ES-I3 (cell line): ENCODE data around the gene ENOX2.
"Not testable (repeated sequence)": the region's sequence is repeated elsewhere in the genome, so short reads cannot be mapped to it uniquely, and the experiment has no call there.

ENCODE experiments used
- H3K36me3 ChIP-seq: 2 replicates; pipeline ENCODE4 v1.6.1; 2013; ENCODE audit warnings: mild to moderate bottlenecking, low read length, control low read depth, moderate library complexity; ENCODE audit not compliant: insufficient read depth
- H3K4me1 ChIP-seq: 2 replicates; pipeline ENCODE4 v1.6.1; 2013; ENCODE audit warnings: mild to moderate bottlenecking, control low read depth, low read length; ENCODE audit not compliant: insufficient read depth
- H3K9ac ChIP-seq: 2 replicates; pipeline ENCODE4 v1.6.1; 2013; ENCODE audit warnings: low read depth, mild to moderate bottlenecking, low read length, moderate library complexity
- H3K9me3 ChIP-seq: 2 replicates; pipeline ENCODE4 v1.6.1; 2013; ENCODE audit warnings: mild to moderate bottlenecking, low read length, moderate library complexity; ENCODE audit not compliant: control insufficient read depth, insufficient read depth

Gene ENOX2

GRCh38 chrX:130827648-130828047, 75.4 kb downstream of the ENOX2 start:
- H3K9me3 ChIP-seq = no peaks in the 10 kb centered on the region
- H3K4me1 ChIP-seq = no peaks in the 10 kb centered on the region
- H3K9ac ChIP-seq = no peak overlapping the region
- no peaks in the 10 kb centered on the region for H3K36me3 ChIP-seq

- H3K9me3 ChIP-seq = no peaks in the 10 kb centered on the region
- no peak overlapping the region for H3K9ac ChIP-seq
- H3K4me1 ChIP-seq = 0 out of 2 replicates have a peak, but pooled peaks cover 4% of the 10 kb centered on the region
- H3K36me3 ChIP-seq = no peaks in the 10 kb centered on the region
These were observed 76.8 kb downstream of the ENOX2 start for GRCh38 chrX:130826249-130826648.

GRCh38 chrX:130825525-130825924, 77.5 kb downstream of the ENOX2 start:
- no peaks in the 10 kb centered on the region for H3K9me3 ChIP-seq
- H3K36me3 ChIP-seq = no peaks in the 10 kb centered on the region
- H3K4me1 ChIP-seq = 0 out of 2 replicates have a peak, but pooled peaks cover 4% of the 10 kb centered on the region
- H3K9ac ChIP-seq = no peak overlapping the region

- H3K36me3 ChIP-seq, H3K4me1 ChIP-seq, H3K9ac ChIP-seq, H3K9me3 ChIP-seq: not testable (repeated sequence)
These were observed 83.6 kb downstream of the ENOX2 start for GRCh38 chrX:130819367-130819766.

GRCh38 chrX:130813932-130814331, 89.1 kb downstream of the ENOX2 start:
- not testable (repeated sequence) for H3K4me1 ChIP-seq, H3K9ac ChIP-seq, H3K36me3 ChIP-seq, H3K9me3 ChIP-seq

GRCh38 chrX:130810561-130810960, 92.4 kb downstream of the ENOX2 start:
- H3K9me3 ChIP-seq = no peaks in the 10 kb centered on the region
- H3K9ac ChIP-seq = no peak overlapping the region
- H3K36me3 ChIP-seq = no peaks in the 10 kb centered on the region
- peaks cover 7% of the 10 kb centered on the region; the same call in 1 of the 2 replicates for H3K4me1 ChIP-seq

- no peaks in the 10 kb centered on the region for H3K36me3 ChIP-seq
- no peak overlapping the region for H3K9ac ChIP-seq
- H3K9me3 ChIP-seq = no peaks in the 10 kb centered on the region
These were observed 97.1 kb downstream of the ENOX2 start for GRCh38 chrX:130805903-130806302.

GRCh38 chrX:130803537-130803936, 99.5 kb downstream of the ENOX2 start:
- Histone ChIP-seq H3K9me3 (no peaks in the 10 kb centered on the region), H3K9ac (no peak overlapping the region), H3K36me3 (no peaks in the 10 kb centered on the region), H3K4me1 (peaks cover 7% of the 10 kb centered on the region; the same call in 1 of the 2 replicates)

More at GRCh38 chrX:130805903-130806302, 97.1 kb downstream of the ENOX2 start:
- peaks cover 7% of the 10 kb centered on the region; the same call in 1 of the 2 replicates for H3K4me1 ChIP-seq

GRCh38 chrX:130801901-130802300, 101.1 kb downstream of the ENOX2 start:
- Histone ChIP-seq H3K9ac (no peak overlapping the region), H3K9me3 (no peaks in the 10 kb centered on the region), H3K4me1 (peaks cover under 1% of the 10 kb centered on the region; the same call in 1 of the 2 replicates), H3K36me3 (no peaks in the 10 kb centered on the region)

- H3K9me3 ChIP-seq = no peaks in the 10 kb centered on the region
- no peak overlapping the region for H3K9ac ChIP-seq
- H3K36me3 ChIP-seq = no peaks in the 10 kb centered on the region
- no peaks in the 10 kb centered on the region for H3K4me1 ChIP-seq
These were observed 103.6 kb downstream of the ENOX2 start for GRCh38 chrX:130799393-130799792.

- H3K9me3 ChIP-seq = no peaks in the 10 kb centered on the region
- no peaks in the 10 kb centered on the region for H3K36me3 ChIP-seq
- peaks cover 6% of the 10 kb centered on the region; the same call in 1 of the 2 replicates for H3K4me1 ChIP-seq
- no peak overlapping the region for H3K9ac ChIP-seq
These were observed 109.0 kb downstream of the ENOX2 start for GRCh38 chrX:130793975-130794374.

GRCh38 chrX:130791870-130792269, 111.1 kb downstream of the ENOX2 start:
- H3K4me1 ChIP-seq = peaks cover 12% of the 10 kb centered on the region; the same call in 1 of the 2 replicates
- H3K9me3 ChIP-seq, H3K9ac ChIP-seq, H3K36me3 ChIP-seq: not testable (repeated sequence)

- Histone ChIP-seq H3K9me3 (no peaks in the 10 kb centered on the region), H3K36me3 (no peaks in the 10 kb centered on the region), H3K4me1 (peaks cover 12% of the 10 kb centered on the region; the same call in 1 of the 2 replicates), H3K9ac (no peak overlapping the region)
These were observed 113.2 kb downstream of the ENOX2 start for GRCh38 chrX:130789793-130790192.

GRCh38 chrX:130788786-130789581, 114.0 kb downstream of the ENOX2 start:
- no peak overlapping the region for H3K9ac ChIP-seq
- no peaks in the 10 kb centered on the region for H3K9me3 ChIP-seq
- H3K4me1 ChIP-seq = peaks cover 12% of the 10 kb centered on the region; the same call in 1 of the 2 replicates
- no peaks in the 10 kb centered on the region for H3K36me3 ChIP-seq

GRCh38 chrX:130786030-130786429, 117.0 kb downstream of the ENOX2 start:
- Histone ChIP-seq H3K4me1 (peaks cover 19% of the 10 kb centered on the region), H3K9me3 (no peaks in the 10 kb centered on the region), H3K9ac (no peak overlapping the region), H3K36me3 (no peaks in the 10 kb centered on the region)
